ENCODE measurements around the gene DDIAS. TPM values are rescaled to one million over a fixed set of nuclear protein-coding genes. Genes with fewer than 3 reads are reported as not detected.

The DDIAS gene
- total RNA-seq, 1 donor from 2014 or later, result 3.8 TPM

DNA sequence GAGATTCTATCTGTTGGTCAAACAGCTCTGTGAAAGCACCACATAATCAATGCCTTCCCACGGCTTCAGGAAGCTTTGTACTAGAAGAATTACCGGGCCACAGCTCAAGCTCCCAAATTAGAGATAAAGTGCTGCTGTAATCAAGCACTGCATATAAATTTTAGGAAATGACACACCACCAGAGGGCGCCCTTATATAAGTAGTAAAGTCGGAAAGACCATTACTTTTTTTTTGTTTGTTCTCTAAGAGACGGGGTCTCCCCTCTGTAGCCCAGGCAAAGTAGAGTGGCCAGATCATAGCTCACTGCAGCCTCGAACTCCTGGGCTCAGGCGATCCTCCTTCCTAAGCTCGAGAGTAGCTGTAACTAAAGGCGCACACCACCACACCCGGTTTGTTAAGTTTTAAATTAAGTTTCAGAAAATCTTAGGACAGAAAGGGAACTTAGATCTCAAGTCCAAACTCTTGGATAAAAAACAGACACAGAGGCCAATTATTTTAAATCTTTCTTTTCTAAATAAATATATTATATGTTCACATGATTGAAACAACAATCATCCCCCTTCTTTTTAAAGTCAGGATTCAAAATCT is 33.9 kb upstream of the DDIAS start:
- Histone ChIP-seq H3K36me3 (no peaks in the 10 kb centered on the region), H3K27me3 (no peaks in the 10 kb centered on the region), H3K27ac (no peak overlapping the region), H3K9me3 (no peaks in the 10 kb centered on the region), H3K4me3 (peak overlapping the region; percentile 28), H3K4me1 (peaks cover 20% of the 10 kb centered on the region)
- TF ChIP-seq, protein P1, sequence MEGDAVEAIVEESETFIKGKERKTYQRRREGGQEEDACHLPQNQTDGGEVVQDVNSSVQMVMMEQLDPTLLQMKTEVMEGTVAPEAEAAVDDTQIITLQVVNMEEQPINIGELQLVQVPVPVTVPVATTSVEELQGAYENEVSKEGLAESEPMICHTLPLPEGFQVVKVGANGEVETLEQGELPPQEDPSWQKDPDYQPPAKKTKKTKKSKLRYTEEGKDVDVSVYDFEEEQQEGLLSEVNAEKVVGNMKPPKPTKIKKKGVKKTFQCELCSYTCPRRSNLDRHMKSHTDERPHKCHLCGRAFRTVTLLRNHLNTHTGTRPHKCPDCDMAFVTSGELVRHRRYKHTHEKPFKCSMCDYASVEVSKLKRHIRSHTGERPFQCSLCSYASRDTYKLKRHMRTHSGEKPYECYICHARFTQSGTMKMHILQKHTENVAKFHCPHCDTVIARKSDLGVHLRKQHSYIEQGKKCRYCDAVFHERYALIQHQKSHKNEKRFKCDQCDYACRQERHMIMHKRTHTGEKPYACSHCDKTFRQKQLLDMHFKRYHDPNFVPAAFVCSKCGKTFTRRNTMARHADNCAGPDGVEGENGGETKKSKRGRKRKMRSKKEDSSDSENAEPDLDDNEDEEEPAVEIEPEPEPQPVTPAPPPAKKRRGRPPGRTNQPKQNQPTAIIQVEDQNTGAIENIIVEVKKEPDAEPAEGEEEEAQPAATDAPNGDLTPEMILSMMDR (IDR thresholded peaks at IDR 0.05), result peak; percentile 77
- intact Hi-C loops (cut with DNase I), result no loop called here
- DNase-seq (no peak), ATAC-seq (peak; percentile 73)

DNA sequence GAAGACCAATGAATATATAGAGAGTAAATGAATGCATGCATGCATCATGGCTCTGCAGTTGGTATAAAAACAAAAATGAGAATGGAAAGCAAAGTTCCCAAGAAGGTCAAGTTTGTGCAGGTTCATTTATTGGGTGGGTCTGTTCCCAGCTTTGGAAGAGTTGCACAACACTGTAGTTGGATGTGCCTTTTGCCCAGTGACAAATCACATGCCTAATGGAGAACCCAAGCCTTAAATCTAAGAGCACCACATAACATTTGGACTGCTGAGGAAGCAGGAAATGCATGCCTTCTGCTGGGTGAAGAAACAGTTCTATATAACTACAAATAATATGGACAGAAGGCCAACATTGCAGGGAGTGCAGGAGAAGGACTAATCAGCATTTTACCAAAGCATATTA is 31.9 kb upstream of the DDIAS start:
- Histone ChIP-seq H3K4me1 (peaks cover 21% of the 10 kb centered on the region), H3K4me3 (no peak overlapping the region), H3K27me3 (no peaks in the 10 kb centered on the region), H3K36me3 (no peaks in the 10 kb centered on the region), H3K9me3 (no peaks in the 10 kb centered on the region), H3K27ac (no peak overlapping the region)
- ATAC-seq (peak; percentile 79), DNase-seq (no peak)
- TF ChIP-seq, protein P1 (IDR thresholded peaks at IDR 0.05), result no peak
- intact Hi-C loops (cut with DNase I), result no loop called here

DNA sequence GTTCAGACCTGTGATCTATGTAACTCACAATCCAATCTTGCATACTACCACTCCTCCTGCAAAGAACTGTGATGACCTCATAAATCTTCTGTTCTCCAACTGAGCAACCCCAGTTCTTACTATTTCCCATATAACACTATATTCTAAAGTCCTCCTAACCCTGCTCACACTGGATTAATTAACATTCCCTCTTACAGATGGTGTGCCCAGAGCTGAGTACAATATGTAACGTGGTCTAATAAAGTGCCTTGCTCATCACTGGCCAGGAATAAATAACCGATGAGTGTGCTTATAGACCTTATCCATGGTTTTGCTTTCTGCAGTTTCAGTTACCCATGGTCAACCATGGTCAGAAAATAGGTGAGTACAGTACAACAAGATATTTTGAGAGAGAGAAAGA is 29.9 kb upstream of the DDIAS start:
- intact Hi-C loops (cut with DNase I), result no loop called here
- H3K9me3 ChIP-seq, result no peaks in the 10 kb centered on the region
- DNase-seq (no peak), ATAC-seq (no peak)
- no peak overlapping the region for H3K27ac ChIP-seq
- no peak overlapping the region for H3K4me3 ChIP-seq
- peaks cover 21% of the 10 kb centered on the region for H3K4me1 ChIP-seq
- no peaks in the 10 kb centered on the region for H3K36me3 ChIP-seq
- TF ChIP-seq, protein P1 (IDR thresholded peaks at IDR 0.05), result no peak
- H3K27me3 ChIP-seq, result no peaks in the 10 kb centered on the region

DNA sequence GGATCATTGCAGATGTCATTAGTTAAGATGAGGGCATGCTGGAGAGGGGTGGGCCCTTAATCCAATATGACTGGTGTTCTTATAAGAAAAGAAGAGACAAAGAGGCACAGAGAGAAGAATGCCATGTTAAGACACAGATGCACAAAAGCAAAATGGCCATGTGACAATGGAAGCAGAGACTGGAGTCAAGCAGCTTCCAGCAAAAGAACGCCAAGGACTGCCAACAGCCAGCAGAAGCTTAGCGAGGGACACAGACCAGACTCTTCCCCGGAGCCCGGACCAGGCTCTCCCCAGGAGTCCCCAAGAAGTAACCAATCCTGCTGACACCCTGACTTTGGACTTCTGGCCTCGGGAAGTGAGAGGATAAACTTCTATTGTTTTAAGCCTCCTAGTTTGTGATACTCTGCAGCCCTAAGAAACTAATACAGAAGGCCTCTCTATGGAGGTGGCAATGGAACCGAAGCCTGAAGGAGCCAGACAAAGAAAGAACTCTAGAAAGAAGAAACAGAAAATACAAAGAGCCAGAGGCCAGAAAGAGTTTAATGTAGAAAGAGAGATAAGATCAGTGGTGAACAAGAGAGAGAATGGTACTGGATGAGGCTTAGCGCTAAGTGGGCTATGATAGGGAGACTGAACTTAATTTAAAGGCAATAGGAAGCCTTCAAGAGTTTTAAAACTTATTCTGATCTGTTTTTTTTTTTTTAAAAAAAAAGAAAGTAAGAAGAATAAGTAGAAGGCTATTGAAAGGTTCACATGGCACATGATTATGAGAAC is 29.0 kb upstream of the DDIAS start:
- intact Hi-C loops (cut with DNase I), result no loop called here
- Histone ChIP-seq H3K9me3 (no peaks in the 10 kb centered on the region), H3K27ac (no peak overlapping the region), H3K4me1 (peaks cover 21% of the 10 kb centered on the region), H3K27me3 (no peaks in the 10 kb centered on the region), H3K36me3 (no peaks in the 10 kb centered on the region), H3K4me3 (no peak overlapping the region)
- TF ChIP-seq, protein P1 (IDR thresholded peaks at IDR 0.05), result no peak
- DNase-seq, result no peak
- no peak for ATAC-seq

DNA sequence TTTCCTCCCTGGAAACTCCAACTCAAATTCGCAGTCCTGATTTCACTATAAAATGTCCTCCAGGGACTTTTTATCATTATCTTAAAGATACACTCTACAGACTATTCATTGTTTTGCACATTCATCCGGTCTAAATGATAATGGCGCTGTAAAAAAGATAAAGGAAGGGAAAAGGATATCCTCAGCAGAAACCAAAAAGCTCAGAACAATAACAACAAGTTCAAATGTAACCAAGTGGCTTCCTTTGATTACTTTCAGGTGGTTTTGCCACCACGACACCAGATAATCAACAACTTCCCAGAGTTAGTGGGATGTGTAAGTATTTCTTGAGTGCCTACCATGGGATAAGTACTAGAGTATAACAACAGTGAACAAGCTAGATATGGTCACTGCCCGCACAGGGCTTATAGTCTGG is 27.6 kb upstream of the DDIAS start:
- intact Hi-C loops (cut with DNase I), result no loop called here
- no peaks in the 10 kb centered on the region for H3K36me3 ChIP-seq
- no peak overlapping the region for H3K4me3 ChIP-seq
- H3K9me3 ChIP-seq, result no peaks in the 10 kb centered on the region
- no peak for DNase-seq
- no peak for ATAC-seq
- H3K27ac ChIP-seq, result no peak overlapping the region
- no peaks in the 10 kb centered on the region for H3K27me3 ChIP-seq
- peaks cover 21% of the 10 kb centered on the region for H3K4me1 ChIP-seq
- TF ChIP-seq, protein P1 (IDR thresholded peaks at IDR 0.05), result no peak
